CD4-positive, alpha-beta memory T cell (primary cell): Measurements from ENCODE around the gene MCUB. TPM values are rescaled to one million over a fixed set of nuclear protein-coding genes. Genes with fewer than 3 reads are reported as not detected.
A peak's percentile ranks its signal among the peaks of the same experiment; 100 is the strongest.

Source experiments
- CTCF ChIA-PET: fragments of 350-600 bp; sonication (Branson Sonifier 250); formaldehyde crosslinking; loops from one replicate; lab custom pipeline; 2021; ENCODE audit warnings: inconsistent platforms; ENCODE audit not compliant: partially characterized antibody; lab: Charles Lee
- POLR2A ChIA-PET: fragments of 350-600 bp; sonication (Branson Sonifier 250); formaldehyde crosslinking; loops from one replicate; lab custom pipeline; 2021; ENCODE audit not compliant: partially characterized antibody; lab: Charles Lee
- DNase-seq, 5 donors: peaks; one replicate each; pipeline versions ENCODE4 v3.0.0 to v3.0.0-alpha.2; 2020 to 2022; ENCODE audit warnings: mixed read lengths in 1 of 5
- H3K27ac ChIP-seq: one replicate; pipeline ENCODE4 v1.7.0; 2013; ENCODE audit warnings: low read depth, low read length
- H3K27me3 ChIP-seq: 2 replicates; pipeline ENCODE4 v1.7.0; 2013; ENCODE audit warnings: mild to moderate bottlenecking, low read length, moderate library complexity; ENCODE audit not compliant: insufficient read depth
- H3K36me3 ChIP-seq: 2 replicates; pipeline ENCODE4 v1.7.0; 2013; ENCODE audit warnings: mild to moderate bottlenecking, low read length, moderate library complexity; ENCODE audit not compliant: insufficient read depth
- H3K4me1 ChIP-seq: 2 replicates; pipeline ENCODE4 v1.7.0; 2013; ENCODE audit warnings: mild to moderate bottlenecking, low read length, moderate library complexity; ENCODE audit not compliant: insufficient read depth
- H3K4me3 ChIP-seq, 2 donors: one replicate each; pipeline ENCODE4 v1.7.0; 2013; ENCODE audit warnings: low read length in 2 of 2, mild to moderate bottlenecking in 1 of 2
- H3K9me3 ChIP-seq, 2 donors: one replicate each; pipeline ENCODE4 v1.7.0; 2013; ENCODE audit warnings: low read length in 2 of 2, control low read depth in 1 of 2; ENCODE audit not compliant: control insufficient read depth in 1 of 2
- H3K27ac Mint-ChIP-seq, 7 donors: one replicate each; pipeline ENCODE4 v1.8.0; 2020 to 2021; ENCODE audit warnings: mixed read lengths in 7 of 7, mild to moderate bottlenecking in 6 of 7, inconsistent platforms in 3 of 7, moderate library complexity in 3 of 7
- H3K27me3 Mint-ChIP-seq, 2 donors: one replicate each; pipeline ENCODE4 v1.8.0; 2020 to 2021; ENCODE audit warnings: mixed read lengths in 2 of 2
- H3K36me3 Mint-ChIP-seq, 2 donors: one replicate each; pipeline ENCODE4 v1.8.0; 2020 to 2021; ENCODE audit warnings: mixed read lengths in 2 of 2, inconsistent platforms in 1 of 2, mild to moderate bottlenecking in 1 of 2
- H3K4me1 Mint-ChIP-seq, 4 donors: one replicate each; pipeline ENCODE4 v1.8.0; 2020 to 2021; ENCODE audit warnings: mixed read lengths in 4 of 4, mild to moderate bottlenecking in 1 of 4
- H3K4me3 Mint-ChIP-seq, 8 donors: one replicate each; pipeline ENCODE4 v1.8.0; 2020 to 2021; ENCODE audit warnings: mixed read lengths in 8 of 8, mild to moderate bottlenecking in 7 of 8, moderate library complexity in 6 of 8, inconsistent platforms in 3 of 8
- H3K9me3 Mint-ChIP-seq, 8 donors: one replicate each; pipeline ENCODE4 v1.8.0; 2020 to 2021; ENCODE audit warnings: mixed read lengths in 8 of 8, mild to moderate bottlenecking in 5 of 8, inconsistent platforms in 3 of 8, moderate library complexity in 1 of 8
- intact Hi-C: fragments of 100-400 bp; cut with micrococcal nuclease; formaldehyde crosslinking; loops from one replicate; pipeline ENCODE4 v1.15.1; 2023
- polyA plus RNA-seq, 2 donors: library from polyadenylated mRNA; unstranded; fragments of 300-500 nt; fragmentation: Illumina TruSeq; gene quantifications; one replicate each; pipeline ENCODE4 v1.2.3, GENCODE V29; 2021
- total RNA-seq, 2 experiments: library from RNA; stranded (reverse); gene quantifications; one replicate each; pipeline ENCODE4 v1.2.3, GENCODE V29; 2021

The MCUB gene
- total and polyA plus RNA-seq, 4 experiments from 2014 or later, result 142 to 299 (median 160) TPM

- peak overlapping the region in 1 of 2 donors; percentile 1 for H3K4me3 ChIP-seq
- peaks cover 74% of the 10 kb centered on the region for H3K4me1 ChIP-seq
- Mint-ChIP-seq H3K4me1 (peaks cover 17 to 50% (median 45%) of the 10 kb centered on the region in 4 donors), H3K27me3 (no peaks in the 10 kb centered on the region), H3K9me3 (peaks cover 0 to 12% (median 9%) of the 10 kb centered on the region in 8 donors), H3K36me3 (peaks cover 24 to 26% of the 10 kb centered on the region in 2 donors), H3K27ac (peak overlapping the region in 6 of 7 donors; percentile 23 to 91 (median 86)), H3K4me3 (peak overlapping the region in 6 of 8 donors; percentile 32 to 78 (median 66))
- no peaks in the 10 kb centered on the region for H3K27me3 ChIP-seq
- CTCF ChIA-PET, result no interaction called here
- H3K27ac ChIP-seq, result peak overlapping the region; percentile 61
- peak in 2 of 5 donors; percentile 17 to 44 for DNase-seq
- POLR2A ChIA-PET, result interaction anchor here (0.9 to 5.1 kb wide), 5 partner anchors 22 to 216 kb away, joined by 3 to 122 read pairs (median 3); partner anchors contain the start of genes MCUB and SEC24B
- no peaks in the 10 kb centered on the region for H3K36me3 ChIP-seq
- H3K9me3 ChIP-seq, result no peaks in the 10 kb centered on the region
- intact Hi-C loops, result loop anchor here (1.0 to 2.0 kb wide), 4 partner anchors 41 to 217 kb away; partner anchors contain the start of genes CASP6, GAR1 and SEC24B
Measured at GRCh38 chr4:109649872-109650271, 89.8 kb downstream of the MCUB start.

DNA sequence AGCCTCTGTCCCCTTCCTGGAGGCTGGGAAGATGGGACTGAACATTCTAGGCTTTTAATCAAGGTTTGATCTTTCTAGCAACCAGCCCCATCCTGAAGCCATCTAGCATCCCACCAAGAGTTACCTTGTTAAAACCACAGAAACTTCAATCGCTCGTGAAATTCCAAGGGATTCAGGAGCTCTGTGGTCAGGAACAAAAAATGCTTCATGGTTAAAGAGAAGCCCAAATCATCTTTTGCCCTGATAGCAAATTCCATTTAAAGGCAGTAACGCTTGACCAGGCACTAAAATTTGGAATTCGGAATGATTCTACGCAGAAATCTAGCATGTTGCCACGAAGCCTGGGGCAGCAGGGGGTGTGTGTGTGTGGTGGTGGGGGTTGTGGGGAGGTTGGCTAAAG, 95.3 kb downstream of the MCUB start:
- Histone ChIP-seq H3K9me3 (no peaks in the 10 kb centered on the region), H3K4me3 (no peak overlapping the region), H3K4me1 (peaks cover 43% of the 10 kb centered on the region), H3K27me3 (no peaks in the 10 kb centered on the region), H3K36me3 (no peaks in the 10 kb centered on the region), H3K27ac (no peak overlapping the region)
- peak overlapping the region in 4 of 7 donors; percentile 42 to 55 (median 49) for H3K27ac Mint-ChIP-seq
- no peak for DNase-seq
- intact Hi-C loops, result no loop called here
- H3K4me3 Mint-ChIP-seq, result no peak overlapping the region
- peaks cover 32 to 58% (median 45%) of the 10 kb centered on the region in 4 donors for H3K4me1 Mint-ChIP-seq
- peaks cover 34 to 35% of the 10 kb centered on the region in 2 donors for H3K36me3 Mint-ChIP-seq
- ChIA-PET POLR2A (interaction anchor here (0.9 to 1.1 kb wide), 2 partner anchors 81 to 94 kb away, joined by 3 to 4 read pairs; no protein-coding TSS in a partner anchor), CTCF (interaction anchor here (1.0 to 2.7 kb wide), 2 partner anchors 94 to 223 kb away, joined by 3 to 10 read pairs; partner anchors contain the start of gene SEC24B)
- peaks cover 0 to 12% (median 8%) of the 10 kb centered on the region in 8 donors for H3K9me3 Mint-ChIP-seq
- H3K27me3 Mint-ChIP-seq, result no peaks in the 10 kb centered on the region

DNA sequence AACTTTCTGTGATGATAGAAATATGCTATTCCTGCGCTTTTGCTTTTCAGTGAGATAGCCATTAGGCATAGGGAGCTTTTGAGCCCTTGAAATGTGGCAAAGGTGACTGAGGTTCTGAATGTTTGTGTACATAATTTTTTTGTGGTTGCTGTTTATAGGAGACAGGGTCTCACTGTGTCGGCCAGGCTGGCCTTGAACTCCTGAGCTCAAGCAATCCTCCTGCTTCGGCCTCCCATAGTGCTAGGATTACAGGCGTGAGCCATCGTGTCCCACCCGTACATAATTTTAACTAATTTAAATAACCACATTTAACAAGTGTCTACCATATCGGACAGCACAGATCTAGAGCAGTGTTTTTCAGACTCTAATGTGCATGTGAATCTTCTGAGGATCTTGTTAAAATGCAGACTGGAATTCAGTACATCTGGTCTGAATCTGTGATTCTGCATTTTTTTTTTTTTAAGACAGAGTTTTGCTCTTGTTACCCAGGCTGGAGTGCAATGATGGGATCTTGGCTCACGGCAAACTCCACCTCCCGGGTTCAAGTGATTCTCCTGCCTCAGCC, 97.9 kb downstream of the MCUB start:
- H3K27me3 ChIP-seq, result no peaks in the 10 kb centered on the region
- no peaks in the 10 kb centered on the region for H3K9me3 ChIP-seq
- H3K27ac ChIP-seq, result no peak overlapping the region
- POLR2A ChIA-PET, result interaction anchor here (0.7 to 1.0 kb wide), 2 partner anchors 9 to 98 kb away, joined by 3 to 5 read pairs; partner anchors contain the start of gene MCUB
- H3K4me1 ChIP-seq, result peaks cover 23% of the 10 kb centered on the region
- H3K27ac Mint-ChIP-seq, result peak overlapping the region in 4 of 7 donors; percentile 48 to 62 (median 58)
- peaks cover 0 to 4% (median 0%) of the 10 kb centered on the region in 8 donors for H3K9me3 Mint-ChIP-seq
- no peak overlapping the region for H3K4me3 ChIP-seq
- CTCF ChIA-PET, result interaction anchor here (1.2 to 2.0 kb wide), 7 partner anchors 12 to 232 kb away, joined by 3 to 12 read pairs (median 4); partner anchors contain the start of gene SEC24B
- intact Hi-C loops, result no loop called here
- H3K4me1 Mint-ChIP-seq, result peaks cover 21 to 41% (median 30%) of the 10 kb centered on the region in 4 donors
- H3K4me3 Mint-ChIP-seq, result no peak overlapping the region
- H3K36me3 Mint-ChIP-seq, result peaks cover 29 to 34% of the 10 kb centered on the region in 2 donors
- H3K36me3 ChIP-seq, result no peaks in the 10 kb centered on the region
- H3K27me3 Mint-ChIP-seq, result no peaks in the 10 kb centered on the region
- DNase-seq, result no peak

GRCh38 chr4:109658871-109659410, 98.9 kb downstream of the MCUB start:
- H3K4me1 ChIP-seq, result peaks cover 23% of the 10 kb centered on the region
- peak in 2 of 5 donors; percentile 22 to 24 for DNase-seq
- H3K4me3 Mint-ChIP-seq, result no peak overlapping the region
- no peak overlapping the region for H3K27ac ChIP-seq
- no peak overlapping the region for H3K4me3 ChIP-seq
- no peaks in the 10 kb centered on the region for H3K9me3 Mint-ChIP-seq
- H3K27me3 Mint-ChIP-seq, result no peaks in the 10 kb centered on the region
- H3K9me3 ChIP-seq, result no peaks in the 10 kb centered on the region
- no peaks in the 10 kb centered on the region for H3K36me3 ChIP-seq
- H3K27ac Mint-ChIP-seq, result peak overlapping the region in 4 of 7 donors; percentile 24 to 65 (median 47)
- H3K4me1 Mint-ChIP-seq, result peaks cover 22 to 49% (median 35%) of the 10 kb centered on the region in 4 donors
- intact Hi-C loops, result loop anchor here (1.0 kb wide), 1 partner anchor 226 kb away; the partner anchor contains the start of gene SEC24B
- peaks cover 34 to 37% of the 10 kb centered on the region in 2 donors for H3K36me3 Mint-ChIP-seq
- ChIA-PET CTCF (interaction anchor here (0.9 to 2.0 kb wide), 20 partner anchors 11 to 233 kb away, joined by 3 to 12 read pairs (median 4); partner anchors contain the start of gene SEC24B), POLR2A (interaction anchor here (0.6 to 1.4 kb wide), 5 partner anchors 11 to 226 kb away, joined by 3 to 7 read pairs (median 5); partner anchors contain the start of gene MCUB)
- H3K27me3 ChIP-seq, result no peaks in the 10 kb centered on the region

DNA sequence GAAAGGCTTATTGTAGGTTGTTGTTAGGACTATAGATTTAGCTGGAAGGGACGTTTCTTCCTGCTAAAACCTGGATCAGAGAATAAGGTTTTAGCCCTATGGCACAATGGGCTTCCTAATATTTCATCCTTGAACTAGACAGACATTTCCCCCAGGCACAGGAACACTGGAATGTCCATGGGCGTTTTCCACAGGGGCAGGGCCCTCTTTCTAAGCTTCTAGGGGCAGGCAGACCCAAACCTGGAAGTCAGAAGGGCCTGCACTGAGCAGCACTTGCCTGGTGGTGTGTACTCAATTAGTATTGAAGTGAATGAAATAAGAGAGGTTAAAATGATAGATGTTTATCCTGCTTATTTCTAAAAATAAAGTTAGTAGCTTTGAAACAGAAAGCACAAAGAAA, 102.1 kb downstream of the MCUB start:
- no peak overlapping the region for H3K27ac ChIP-seq
- peak overlapping the region in 2 of 7 donors; percentile 22 to 73 for H3K27ac Mint-ChIP-seq
- no peaks in the 10 kb centered on the region for H3K27me3 ChIP-seq
- intact Hi-C loops, result no loop called here
- H3K9me3 ChIP-seq, result no peaks in the 10 kb centered on the region
- peaks cover 31 to 48% of the 10 kb centered on the region in 2 donors for H3K36me3 Mint-ChIP-seq
- peaks cover 3% of the 10 kb centered on the region for H3K36me3 ChIP-seq
- no peaks in the 10 kb centered on the region for H3K27me3 Mint-ChIP-seq
- ChIA-PET CTCF (interaction anchor here (1.0 to 2.9 kb wide), 3 partner anchors 104 to 229 kb away, joined by 3 to 10 read pairs (median 4); partner anchors contain the start of gene SEC24B), POLR2A (interaction anchor here (0.6 to 1.5 kb wide), 2 partner anchors 14 to 28 kb away, joined by 3 read pairs; no protein-coding TSS in a partner anchor)
- no peaks in the 10 kb centered on the region for H3K9me3 Mint-ChIP-seq
- no peak overlapping the region for H3K4me3 Mint-ChIP-seq
- H3K4me1 ChIP-seq, result peaks cover 18% of the 10 kb centered on the region
- H3K4me1 Mint-ChIP-seq, result peaks cover 32 to 55% (median 38%) of the 10 kb centered on the region in 4 donors
- no peak for DNase-seq
- no peak overlapping the region for H3K4me3 ChIP-seq

DNA sequence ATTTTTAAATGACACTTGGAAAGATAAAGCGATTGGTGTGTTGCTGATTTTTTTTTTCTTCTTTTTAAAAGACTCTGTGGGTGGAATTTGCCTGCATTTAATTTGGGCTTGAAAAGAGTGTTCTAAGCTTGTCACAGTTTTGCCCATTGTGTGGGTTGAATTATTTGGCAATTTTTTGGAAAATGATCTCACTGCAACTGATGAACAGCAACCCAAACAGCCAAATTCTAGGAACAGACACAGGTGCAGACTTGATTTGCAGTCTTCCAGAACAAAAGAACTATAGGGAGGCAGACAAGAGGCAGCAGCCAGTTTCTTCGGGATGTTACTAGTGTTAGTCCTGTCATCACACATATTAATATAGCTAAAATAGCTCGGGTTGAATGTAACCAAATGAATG, 102.7 kb downstream of the MCUB start:
- Mint-ChIP-seq H3K36me3 (peaks cover 31 to 48% of the 10 kb centered on the region in 2 donors), H3K4me1 (peaks cover 32 to 54% (median 39%) of the 10 kb centered on the region in 4 donors), H3K9me3 (no peaks in the 10 kb centered on the region), H3K27me3 (no peaks in the 10 kb centered on the region), H3K4me3 (no peak overlapping the region), H3K27ac (peak overlapping the region in 2 of 7 donors; percentile 22 to 57)
- Histone ChIP-seq H3K36me3 (peaks cover 3% of the 10 kb centered on the region), H3K4me3 (no peak overlapping the region), H3K9me3 (no peaks in the 10 kb centered on the region), H3K4me1 (peaks cover 21% of the 10 kb centered on the region), H3K27ac (no peak overlapping the region), H3K27me3 (no peaks in the 10 kb centered on the region)
- no peak for DNase-seq
- ChIA-PET POLR2A (interaction anchor here (1.5 kb wide), 1 partner anchor 14 kb away, joined by 3 read pairs; no protein-coding TSS in a partner anchor), CTCF (interaction anchor here (1.0 to 2.9 kb wide), 3 partner anchors 105 to 230 kb away, joined by 3 to 10 read pairs (median 4); partner anchors contain the start of gene SEC24B)
- intact Hi-C loops, result no loop called here
